ENCODE results near the gene FARP2.

GRCh38 chr2:241329669-241330615, 26.1 kb upstream of the FARP2 start:
- no peak for TF ChIP-seq HMG20A (CRISPR knock-in tag; IDR thresholded peaks at IDR 0.05; ENCODE audit: borderline replicate concordance)
- no peak for TF ChIP-seq ZKSCAN1 (IDR thresholded peaks at IDR 0.05; ENCODE audit: low read length)

Data from HepG2 (cell line).